H9 (cell line): ENCODE results near the gene AKR7A3. TPM values are rescaled to one million over a fixed set of nuclear protein-coding genes. Genes with fewer than 3 reads are reported as not detected.

Source experiments
- DNase-seq: peaks from one replicate; pipeline ENCODE4 v3.0.0-alpha.2; 2017
- H2AFZ ChIP-seq: one replicate; pipeline ENCODE4 v1.6.1; 2013; ENCODE audit warnings: mild to moderate bottlenecking, low read length, control low read depth, moderate library complexity
- H2AK5ac ChIP-seq: 2 replicates; pipeline ENCODE4 v1.6.1; 2013; ENCODE audit warnings: low read length, control low read depth, mixed read lengths; ENCODE audit not compliant: insufficient read length
- H2BK120ac ChIP-seq: one replicate; pipeline ENCODE4 v1.6.1; 2013; ENCODE audit warnings: low read depth, mild to moderate bottlenecking, low read length, control low read depth, inconsistent platforms; ENCODE audit not compliant: poor library complexity, severe bottlenecking
- H2BK12ac ChIP-seq: 2 replicates; pipeline ENCODE4 v1.6.1; 2013; ENCODE audit warnings: low read length, control low read depth, mixed read lengths, low read depth; ENCODE audit not compliant: insufficient read length
- H2BK15ac ChIP-seq: 2 replicates; pipeline ENCODE4 v1.6.1; 2013; ENCODE audit warnings: low read depth, low read length, control low read depth
- H2BK20ac ChIP-seq: one replicate; pipeline ENCODE4 v1.6.1; 2013; ENCODE audit warnings: low read depth, mild to moderate bottlenecking, low read length, control low read depth, inconsistent platforms; ENCODE audit not compliant: poor library complexity, severe bottlenecking
- H2BK5ac ChIP-seq: 2 replicates; pipeline ENCODE4 v1.6.1; 2013; ENCODE audit warnings: low read length, control low read depth, mixed read lengths; ENCODE audit not compliant: insufficient read length
- H3K14ac ChIP-seq: 2 replicates; pipeline ENCODE4 v1.6.1; 2013; ENCODE audit warnings: low read length, control low read depth; ENCODE audit not compliant: insufficient read depth
- H3K18ac ChIP-seq: 2 replicates; pipeline ENCODE4 v1.6.1; 2013; ENCODE audit warnings: low read depth, mild to moderate bottlenecking, mixed read lengths, low read length, control low read depth; ENCODE audit not compliant: insufficient read length
- H3K23ac ChIP-seq: 2 replicates; pipeline ENCODE4 v1.6.1; 2013; ENCODE audit warnings: low read length, control low read depth, mixed read lengths, low read depth; ENCODE audit not compliant: insufficient read length
- H3K23me2 ChIP-seq: 2 replicates; pipeline ENCODE4 v1.6.1; 2013; ENCODE audit warnings: low read depth, mild to moderate bottlenecking, mixed read lengths, low read length, control low read depth; ENCODE audit not compliant: insufficient read length, poor library complexity, severe bottlenecking
- H3K27ac ChIP-seq: 2 replicates; pipeline ENCODE4 v1.5.1; 2013; ENCODE audit warnings: low read length, control low read depth, mixed read lengths, low read depth; ENCODE audit not compliant: insufficient read length
- H3K27me3 ChIP-seq: 2 replicates; pipeline ENCODE4 v1.6.1; 2013; ENCODE audit warnings: low read length, control low read depth, inconsistent platforms; ENCODE audit not compliant: insufficient read depth
- H3K4ac ChIP-seq: 2 replicates; pipeline ENCODE4 v1.6.1; 2013; ENCODE audit warnings: low read depth, mild to moderate bottlenecking, control low read depth, inconsistent platforms, low read length, moderate library complexity
- H3K4me1 ChIP-seq: 2 replicates; pipeline ENCODE4 v1.6.1; 2013; ENCODE audit warnings: low read length, control low read depth, inconsistent platforms; ENCODE audit not compliant: insufficient read depth
- H3K4me2 ChIP-seq: 2 replicates; pipeline ENCODE4 v1.6.1; 2013; ENCODE audit warnings: low read length, control low read depth, mixed read lengths; ENCODE audit not compliant: insufficient read length, insufficient read depth
- H3K56ac ChIP-seq: 2 replicates; pipeline ENCODE4 v1.6.1; 2013; ENCODE audit warnings: low read depth, mild to moderate bottlenecking, mixed read lengths, low read length, control low read depth; ENCODE audit not compliant: insufficient read length
- H3K79me1 ChIP-seq: 2 replicates; pipeline ENCODE4 v1.6.1; 2013; ENCODE audit warnings: low read depth, mild to moderate bottlenecking, moderate library complexity, low read length, control low read depth, inconsistent platforms; ENCODE audit not compliant: insufficient read depth, poor library complexity, severe bottlenecking
- H3K79me2 ChIP-seq: 2 replicates; pipeline ENCODE4 v1.6.1; 2013; ENCODE audit warnings: low read length, control low read depth, inconsistent platforms; ENCODE audit not compliant: insufficient read depth
- H3K9ac ChIP-seq: 2 replicates; pipeline ENCODE4 v1.6.1; 2013; ENCODE audit warnings: low read length, control low read depth, mixed read lengths; ENCODE audit not compliant: insufficient read length; ENCODE audit errors: extremely low read depth
- H3K9me3 ChIP-seq: one replicate; pipeline ENCODE4 v1.6.1; 2013; ENCODE audit warnings: low read depth, low read length, inconsistent platforms; ENCODE audit not compliant: control insufficient read depth
- H3T11ph ChIP-seq: one replicate; pipeline ENCODE4 v1.6.1; 2013; ENCODE audit warnings: mild to moderate bottlenecking, low read length, control low read depth, inconsistent platforms
- H4K20me1 ChIP-seq: one replicate; pipeline ENCODE4 v1.6.1; 2013; ENCODE audit not compliant: control insufficient read depth, insufficient read length, insufficient read depth
- H4K5ac ChIP-seq: 2 replicates; pipeline ENCODE4 v1.6.1; 2013; ENCODE audit warnings: low read depth, mild to moderate bottlenecking, mixed read lengths, low read length, control low read depth; ENCODE audit not compliant: insufficient read length
- H4K8ac ChIP-seq: replicated peaks from 2 replicates; pipeline ENCODE4 v1.6.1; 2013; ENCODE audit warnings: low read length, control low read depth, mixed read lengths, low read depth; ENCODE audit not compliant: insufficient read length
- H4K91ac ChIP-seq: 2 replicates; pipeline ENCODE4 v1.6.1; 2013; ENCODE audit warnings: low read depth, mild to moderate bottlenecking, moderate library complexity, mixed read lengths, low read length, control low read depth; ENCODE audit not compliant: insufficient read length
- H3K27ac Mint-ChIP-seq, 3 experiments: 2 replicates in 2 of 3; 3 replicates in 1 of 3; pipeline ENCODE4 v1.8.0; 2020 to 2021; ENCODE audit warnings: mixed read lengths in 3 of 3, mild to moderate bottlenecking in 1 of 3, moderate library complexity in 1 of 3
- H3K27me3 Mint-ChIP-seq: 2 replicates; pipeline ENCODE4 v1.8.0; 2021; ENCODE audit warnings: low read depth, mild to moderate bottlenecking, moderate library complexity, mixed read lengths
- H3K36me3 Mint-ChIP-seq, 3 experiments: 2 replicates in 2 of 3; 3 replicates in 1 of 3; pipeline ENCODE4 v1.8.0; 2020 to 2021; ENCODE audit warnings: low read depth in 3 of 3, mixed read lengths in 3 of 3; ENCODE audit not compliant: insufficient read depth in 1 of 3
- H3K4me1 Mint-ChIP-seq, 2 experiments: 2 replicates each; pipeline ENCODE4 v1.8.0; 2020; ENCODE audit warnings: mixed read lengths in 2 of 2
- H3K4me3 Mint-ChIP-seq, 2 experiments: 2 replicates in 1 of 2; 3 replicates in 1 of 2; pipeline ENCODE4 v1.8.0; 2020 to 2021; ENCODE audit warnings: mild to moderate bottlenecking in 2 of 2, mixed read lengths in 2 of 2, moderate library complexity in 1 of 2
- H3K9me3 Mint-ChIP-seq, 2 experiments: 2 replicates in 1 of 2; 3 replicates in 1 of 2; pipeline ENCODE4 v1.8.0; 2020; ENCODE audit warnings: mild to moderate bottlenecking in 2 of 2, mixed read lengths in 2 of 2, moderate library complexity in 1 of 2
- WGBS: extraction: QIAGEN DNeasy Blood & Tissue Kit; methylation state at CpG from one replicate; pipeline ENCODE4 v1.1.7; 2013; ENCODE audit warnings: missing lambda C conversion rate, low lambda C conversion rate, mixed read lengths; ENCODE audit not compliant: insufficient read length; ENCODE audit errors: extremely low coverage; 5-methylcytosine and 5-hydroxymethylcytosine counted together
- total RNA-seq: library from RNA; stranded (reverse); gene quantifications from 2 replicates; pipeline ENCODE4 v1.2.1, GENCODE V29; 2021
- TF ChIP-seq, protein P1 (sequence below): fragments of 200-600 bp; sonication (generic); conservative IDR thresholded peaks from 3 replicates; pipeline ENCODE4 v1.8.0; 2021; ENCODE audit warnings: antibody characterized with exemption, mild to moderate bottlenecking

Gene AKR7A3
- total RNA-seq, 1 experiment from 2014 or later = 0.74 TPM

GRCh38 chr1:19283891-19284290 is 4.7 kb downstream of the AKR7A3 start:
- Mint-ChIP-seq H3K9me3 (no peaks in the 10 kb centered on the region; a peak in 1 of 5 replicates), H3K27me3 (peaks cover 20% of the 10 kb centered on the region), H3K36me3 (peaks cover 0 to 7% (median 4%) of the 10 kb centered on the region in 3 experiments; a peak in 2 of 7 replicates), H3K4me1 (peaks cover 0 to under 1% of the 10 kb centered on the region in 2 experiments; a peak in 1 of 4 replicates), H3K27ac (no peak overlapping the region; a peak in 1 of 7 replicates), H3K4me3 (no peak overlapping the region)
- no peak overlapping the region for H2BK120ac ChIP-seq
- H3K9me3 ChIP-seq = no peaks in the 10 kb centered on the region
- no peak overlapping the region for H2AK5ac ChIP-seq
- WGBS = no CpG with 5 or more reads among the region's 9 CpGs
- no peaks in the 10 kb centered on the region for H3K79me1 ChIP-seq
- H3K79me2 ChIP-seq = no peaks in the 10 kb centered on the region
- no peak overlapping the region for H3K14ac ChIP-seq
- no peak overlapping the region for H3K18ac ChIP-seq
- no peaks in the 10 kb centered on the region for H4K20me1 ChIP-seq
- no peak overlapping the region for H4K8ac ChIP-seq
- no peak overlapping the region for H3K27ac ChIP-seq
- H3T11ph ChIP-seq = no peak overlapping the region
- no peak overlapping the region for H3K56ac ChIP-seq
- no peak overlapping the region for H2AFZ ChIP-seq
- no peak overlapping the region for H3K23ac ChIP-seq
- TF ChIP-seq, protein P1, sequence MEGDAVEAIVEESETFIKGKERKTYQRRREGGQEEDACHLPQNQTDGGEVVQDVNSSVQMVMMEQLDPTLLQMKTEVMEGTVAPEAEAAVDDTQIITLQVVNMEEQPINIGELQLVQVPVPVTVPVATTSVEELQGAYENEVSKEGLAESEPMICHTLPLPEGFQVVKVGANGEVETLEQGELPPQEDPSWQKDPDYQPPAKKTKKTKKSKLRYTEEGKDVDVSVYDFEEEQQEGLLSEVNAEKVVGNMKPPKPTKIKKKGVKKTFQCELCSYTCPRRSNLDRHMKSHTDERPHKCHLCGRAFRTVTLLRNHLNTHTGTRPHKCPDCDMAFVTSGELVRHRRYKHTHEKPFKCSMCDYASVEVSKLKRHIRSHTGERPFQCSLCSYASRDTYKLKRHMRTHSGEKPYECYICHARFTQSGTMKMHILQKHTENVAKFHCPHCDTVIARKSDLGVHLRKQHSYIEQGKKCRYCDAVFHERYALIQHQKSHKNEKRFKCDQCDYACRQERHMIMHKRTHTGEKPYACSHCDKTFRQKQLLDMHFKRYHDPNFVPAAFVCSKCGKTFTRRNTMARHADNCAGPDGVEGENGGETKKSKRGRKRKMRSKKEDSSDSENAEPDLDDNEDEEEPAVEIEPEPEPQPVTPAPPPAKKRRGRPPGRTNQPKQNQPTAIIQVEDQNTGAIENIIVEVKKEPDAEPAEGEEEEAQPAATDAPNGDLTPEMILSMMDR = no peak
- no peak overlapping the region for H3K4ac ChIP-seq
- H3K27me3 ChIP-seq = no peaks in the 10 kb centered on the region; the same call in 1 of the 2 replicates
- no peak for DNase-seq
- H3K4me1 ChIP-seq = no peaks in the 10 kb centered on the region
- no peak overlapping the region for H3K4me2 ChIP-seq
- no peak overlapping the region for H3K9ac ChIP-seq
- H4K91ac ChIP-seq = no peak overlapping the region
- H2BK12ac ChIP-seq = no peak overlapping the region
- no peak overlapping the region for H4K5ac ChIP-seq
- H2BK15ac ChIP-seq = no peak overlapping the region
- peaks cover 2% of the 10 kb centered on the region for H3K23me2 ChIP-seq
- H2BK20ac ChIP-seq = no peak overlapping the region
- no peak overlapping the region for H2BK5ac ChIP-seq
